ENCODE results near the gene BRCA2.

Gene BRCA2

GRCh38 chr13:32445461-32445860, 130.2 kb downstream of the BRCA2 start:
- Histone ChIP-seq H3K4me1 (ENCODE audit: control insufficient read depth, insufficient read depth, low read length, poor library complexity, severe bottlenecking) (no peaks in the 10 kb centered on the region), H3K9me3 (ENCODE audit: control insufficient read depth, low read length) (no peaks in the 10 kb centered on the region), H3K27ac (ENCODE audit: insufficient read depth, low read length, poor library complexity, severe bottlenecking) (no peak overlapping the region), H3K27me3 (replicated peaks; ENCODE audit: control insufficient read depth, insufficient read depth, low read length, poor library complexity, severe bottlenecking) (no peaks in the 10 kb centered on the region), H3K36me3 (ENCODE audit: control insufficient read depth, insufficient read depth, low read length) (no peaks in the 10 kb centered on the region), H3K4me3 (ENCODE audit: insufficient read depth, low read depth, low read length, poor library complexity, severe bottlenecking) (no peak overlapping the region)
- no peak for DNase-seq

- Histone ChIP-seq H3K9me3 (ENCODE audit: control insufficient read depth, low read length) (no peaks in the 10 kb centered on the region), H3K4me1 (ENCODE audit: control insufficient read depth, insufficient read depth, low read length, poor library complexity, severe bottlenecking) (no peaks in the 10 kb centered on the region), H3K36me3 (ENCODE audit: control insufficient read depth, insufficient read depth, low read length) (no peaks in the 10 kb centered on the region), H3K27ac (ENCODE audit: insufficient read depth, low read length, poor library complexity, severe bottlenecking) (no peak overlapping the region), H3K27me3 (replicated peaks; ENCODE audit: control insufficient read depth, insufficient read depth, low read length, poor library complexity, severe bottlenecking) (no peaks in the 10 kb centered on the region), H3K4me3 (ENCODE audit: insufficient read depth, low read depth, low read length, poor library complexity, severe bottlenecking) (no peak overlapping the region)
- no peak for DNase-seq
These were observed 130.9 kb downstream of the BRCA2 start for GRCh38 chr13:32446220-32446619.

GRCh38 chr13:32446773-32447465, 131.6 kb downstream of the BRCA2 start:
- H3K27ac ChIP-seq (ENCODE audit: insufficient read depth, low read length, poor library complexity, severe bottlenecking): no peak overlapping the region
- H3K4me3 ChIP-seq (ENCODE audit: insufficient read depth, low read depth, low read length, poor library complexity, severe bottlenecking): no peak overlapping the region
- DNase-seq: no peak

GRCh38 chr13:32447894-32448623, 132.8 kb downstream of the BRCA2 start:
- Histone ChIP-seq H3K27me3 (replicated peaks; ENCODE audit: control insufficient read depth, insufficient read depth, low read length, poor library complexity, severe bottlenecking) (no peaks in the 10 kb centered on the region), H3K36me3 (ENCODE audit: control insufficient read depth, insufficient read depth, low read length) (no peaks in the 10 kb centered on the region), H3K27ac (ENCODE audit: insufficient read depth, low read length, poor library complexity, severe bottlenecking) (no peak overlapping the region), H3K4me1 (ENCODE audit: control insufficient read depth, insufficient read depth, low read length, poor library complexity, severe bottlenecking) (no peaks in the 10 kb centered on the region), H3K4me3 (ENCODE audit: insufficient read depth, low read depth, low read length, poor library complexity, severe bottlenecking) (no peak overlapping the region), H3K9me3 (ENCODE audit: control insufficient read depth, low read length) (no peaks in the 10 kb centered on the region)
- no peak for DNase-seq

More at GRCh38 chr13:32446773-32447465, 131.6 kb downstream of the BRCA2 start:
- H3K9me3 ChIP-seq (ENCODE audit: control insufficient read depth, low read length): no peaks in the 10 kb centered on the region
- no peaks in the 10 kb centered on the region for H3K36me3 ChIP-seq (ENCODE audit: control insufficient read depth, insufficient read depth, low read length)
- H3K4me1 ChIP-seq (ENCODE audit: control insufficient read depth, insufficient read depth, low read length, poor library complexity, severe bottlenecking): no peaks in the 10 kb centered on the region
- H3K27me3 ChIP-seq (replicated peaks; ENCODE audit: control insufficient read depth, insufficient read depth, low read length, poor library complexity, severe bottlenecking): no peaks in the 10 kb centered on the region

- DNase-seq: no peak
- Histone ChIP-seq H3K4me3 (ENCODE audit: insufficient read depth, low read depth, low read length, poor library complexity, severe bottlenecking) (no peak overlapping the region), H3K27me3 (replicated peaks; ENCODE audit: control insufficient read depth, insufficient read depth, low read length, poor library complexity, severe bottlenecking) (no peaks in the 10 kb centered on the region), H3K4me1 (ENCODE audit: control insufficient read depth, insufficient read depth, low read length, poor library complexity, severe bottlenecking) (no peaks in the 10 kb centered on the region), H3K9me3 (ENCODE audit: control insufficient read depth, low read length) (no peaks in the 10 kb centered on the region), H3K27ac (ENCODE audit: insufficient read depth, low read length, poor library complexity, severe bottlenecking) (no peak overlapping the region), H3K36me3 (ENCODE audit: control insufficient read depth, insufficient read depth, low read length) (no peaks in the 10 kb centered on the region)
These were observed 133.7 kb downstream of the BRCA2 start for GRCh38 chr13:32448972-32449371.

Data from effector memory CD4-positive, alpha-beta T cell (primary cell).